Eye (tissue), 1 donor: ENCODE data around the gene AKAP6.

Experiments used
- DNase-seq: peaks from one replicate; pipeline ENCODE4 v3.0.0-alpha.2; 2015

The AKAP6 gene

GRCh38 chr14:32588448-32589320 is 259.6 kb downstream of the AKAP6 start:
- DNase-seq: no peak

GRCh38 chr14:32590157-32590556 is 261.1 kb downstream of the AKAP6 start:
- no peak for DNase-seq

GRCh38 chr14:32593290-32593942 is 264.3 kb downstream of the AKAP6 start:
- DNase-seq: no peak

GRCh38 chr14:32594766-32595165 is 265.7 kb downstream of the AKAP6 start:
- peak; percentile 42 for DNase-seq

- no peak for DNase-seq
These were observed 266.4 kb downstream of the AKAP6 start for GRCh38 chr14:32595497-32595896.

GRCh38 chr14:32596390-32596789 is 267.3 kb downstream of the AKAP6 start:
- no peak for DNase-seq

- DNase-seq: no peak
These were observed 268.7 kb downstream of the AKAP6 start for GRCh38 chr14:32597771-32598170.

GRCh38 chr14:32601069-32601468 is 272.0 kb downstream of the AKAP6 start:
- peak; percentile 36 for DNase-seq

- DNase-seq: no peak
These were observed 272.8 kb downstream of the AKAP6 start for GRCh38 chr14:32601906-32602305.

- DNase-seq: no peak
These were observed 273.6 kb downstream of the AKAP6 start for GRCh38 chr14:32602699-32603098.

GRCh38 chr14:32603992-32604565 is 275.0 kb downstream of the AKAP6 start:
- DNase-seq: no peak

- DNase-seq: no peak
These were observed 277.2 kb downstream of the AKAP6 start for GRCh38 chr14:32606301-32606700.

- DNase-seq: no peak
These were observed 278.3 kb downstream of the AKAP6 start for GRCh38 chr14:32607399-32607798.

- peak; percentile 32 for DNase-seq
These were observed 279.8 kb downstream of the AKAP6 start for GRCh38 chr14:32608857-32609256.

- no peak for DNase-seq
These were observed 280.3 kb downstream of the AKAP6 start for GRCh38 chr14:32609388-32609787.

- DNase-seq: no peak
These were observed 282.7 kb downstream of the AKAP6 start for GRCh38 chr14:32611752-32612151.

- DNase-seq: no peak
These were observed 289.9 kb downstream of the AKAP6 start for GRCh38 chr14:32618991-32619390.

- DNase-seq: no peak
These were observed 291.2 kb downstream of the AKAP6 start for GRCh38 chr14:32620303-32620702.

- DNase-seq: no peak
These were observed 291.6 kb downstream of the AKAP6 start for GRCh38 chr14:32620724-32621123.

GRCh38 chr14:32621585-32621984 is 292.5 kb downstream of the AKAP6 start:
- no peak for DNase-seq

- no peak for DNase-seq
These were observed 293.6 kb downstream of the AKAP6 start for GRCh38 chr14:32622742-32623141.

GRCh38 chr14:32623300-32624093 is 294.4 kb downstream of the AKAP6 start:
- no peak for DNase-seq

GRCh38 chr14:32625211-32625610 is 296.1 kb downstream of the AKAP6 start:
- no peak for DNase-seq
